ENCODE results near the gene SLC29A3. TPM values are rescaled to one million over a fixed set of nuclear protein-coding genes. Genes with fewer than 3 reads are reported as not detected.

The SLC29A3 gene
- total and polyA plus RNA-seq, 2 of the 8 experiments (the other 6 are each of a cell fraction or from before 2014, with no cell fraction given), result 14.0 to 24.6 TPM

- no peak overlapping the region for H2AK5ac ChIP-seq (ENCODE audit: low read depth, low read length)
- no peaks in the 10 kb centered on the region for H3K79me2 ChIP-seq (ENCODE audit: control insufficient read depth in 1 of 2, insufficient read depth in 2 of 2, low read length in 2 of 2)
- no peak overlapping the region for H4K5ac ChIP-seq (ENCODE audit: insufficient read length, low read depth, low read length)
- no peaks in the 10 kb centered on the region for H3K9me3 ChIP-seq (ENCODE audit: insufficient read depth in 2 of 2, low read depth in 1 of 2, low read length in 1 of 2)
- no peaks in the 10 kb centered on the region for H4K20me1 ChIP-seq (replicated peaks in 1 of 2; ENCODE audit: control insufficient read depth in 1 of 2, insufficient read depth in 2 of 2, low read length in 2 of 2)
- H2BK120ac ChIP-seq (replicated peaks; ENCODE audit: low read depth, low read length), result no peak overlapping the region
- H3K23ac ChIP-seq (ENCODE audit: insufficient read length), result no peak overlapping the region
- ChIA-PET POLR2A (ENCODE audit: partially characterized antibody) (interaction anchor here (0.6 kb wide), 1 partner anchor 62 kb away, joined by 3 read pairs; no protein-coding TSS in a partner anchor), CTCF (ENCODE audit: partially characterized antibody) (interaction anchor here (0.5 to 28.0 kb wide), 8 partner anchors 12 to 468 kb away, joined by 3 to 401 read pairs (median 4); partner anchors contain the start of gene SLC29A3)
- H2AFZ ChIP-seq (ENCODE audit: low read length), result no peak overlapping the region
- no peaks in the 10 kb centered on the region for H3K23me2 ChIP-seq (ENCODE audit: low read depth, low read length)
- H3K14ac ChIP-seq (ENCODE audit: insufficient read length), result no peak overlapping the region
- no peak overlapping the region for H2BK12ac ChIP-seq (ENCODE audit: low read depth, low read length)
- TF ChIP-seq SP1 (IDR thresholded peaks at IDR 0.05; ENCODE audit: low read depth, low read length) (no peak), POLR2A (IDR thresholded peaks at IDR 0.05; ENCODE audit: control extremely low read depth in 1 of 2, low read depth in 2 of 2, low read length in 2 of 2) (no peak), BACH1 (IDR thresholded peaks at IDR 0.05; ENCODE audit: low read length) (no peak), TBP (IDR thresholded peaks at IDR 0.05; ENCODE audit: low read depth, low read length) (no peak)
- H2BK15ac ChIP-seq (ENCODE audit: low read length), result no peak overlapping the region
- no peaks in the 10 kb centered on the region; a peak in 1 of 7 replicates for H3K4me1 ChIP-seq (replicated peaks in 1 of 4; ENCODE audit: control insufficient read depth in 3 of 4, insufficient read depth in 4 of 4, low read length in 3 of 4)
- DNase-seq (ENCODE audit: low read depth in 1 of 2, low spot score in 2 of 2) (no peak), FAIRE-seq (no peak)
- no peak overlapping the region for H3K56ac ChIP-seq (replicated peaks; ENCODE audit: insufficient read length, low read depth, low read length)
- H4K8ac ChIP-seq (ENCODE audit: extremely low read depth, insufficient read depth, low read length), result no peak overlapping the region
- H2BK5ac ChIP-seq (ENCODE audit: low read depth, low read length), result no peak overlapping the region
- no peak overlapping the region for H3K4me2 ChIP-seq (ENCODE audit: insufficient read depth in 1 of 2, low read depth in 2 of 2, low read length in 2 of 2)
- WGBS, 2 experiments (ENCODE audit: extremely low coverage in 1 of 2, insufficient coverage in 1 of 2, insufficient read length in 1 of 2, insufficient replicate concordance in 2 of 2, low coverage in 1 of 2, low lambda C conversion rate in 2 of 2, missing lambda C conversion rate in 1 of 2), result 90% methylated on average over 6 of the region's 6 CpGs; no CpG with 5 or more reads in 1 of the 2 experiments
- H3K27ac ChIP-seq (ENCODE audit: low read depth, low read length), result no peak overlapping the region
- H3K79me1 ChIP-seq (ENCODE audit: low read depth, low read length), result no peaks in the 10 kb centered on the region
- H3K36me3 ChIP-seq (ENCODE audit: control insufficient read depth in 2 of 4, insufficient read depth in 4 of 4, low read length in 3 of 4), result no peaks in the 10 kb centered on the region
- H3K18ac ChIP-seq (ENCODE audit: extremely low read depth, low read length), result no peak overlapping the region
- H2BK20ac ChIP-seq (ENCODE audit: low read length), result no peak overlapping the region
- H4K91ac ChIP-seq (replicated peaks; ENCODE audit: insufficient read length, low read length), result no peak overlapping the region
- H3K27me3 ChIP-seq (replicated peaks in 1 of 4; ENCODE audit: control insufficient read depth in 3 of 4, extremely low read depth in 1 of 4, insufficient read depth in 3 of 4, low read length in 3 of 4), result no peaks in the 10 kb centered on the region; a peak in 1 of 7 replicates
- no peak overlapping the region for H3K4ac ChIP-seq (replicated peaks; ENCODE audit: insufficient read length, low read depth, low read length)
- H3K9ac ChIP-seq (replicated peaks in 1 of 4; ENCODE audit: extremely low read depth in 1 of 4, low read depth in 3 of 4, low read length in 3 of 4), result no peak overlapping the region
- no peak overlapping the region for H3K4me3 ChIP-seq (ENCODE audit: extremely low read depth in 1 of 4, insufficient read depth in 2 of 4, low read depth in 3 of 4, low read length in 4 of 4)
Observed at GRCh38 chr10:71371750-71372166, 52.7 kb downstream of the SLC29A3 start.

Data from H1 (cell line).